ENCODE data around the gene NTSR1. TPM values are rescaled to one million over a fixed set of nuclear protein-coding genes. Genes with fewer than 3 reads are reported as not detected.

The NTSR1 gene
- total RNA-seq, 1 experiment from 2014 or later = 0.40 TPM

GRCh38 chr20:62736026-62736406 lies 27.4 kb downstream of the NTSR1 start:
- DNase-seq = no peak
- H3K36me3 ChIP-seq = no peaks in the 10 kb centered on the region

GRCh38 chr20:62736407-62737071 lies 27.9 kb downstream of the NTSR1 start:
- no peak overlapping the region for H3K4me3 ChIP-seq
- DNase-seq = no peak
- H3K27me3 ChIP-seq = no peaks in the 10 kb centered on the region
- H3K36me3 ChIP-seq = no peaks in the 10 kb centered on the region
- no peaks in the 10 kb centered on the region for H3K9me3 ChIP-seq

More at GRCh38 chr20:62736026-62736406, 27.4 kb downstream of the NTSR1 start:
- no peaks in the 10 kb centered on the region for H3K9me3 ChIP-seq
- H3K4me3 ChIP-seq = no peak overlapping the region
- H3K27me3 ChIP-seq = no peaks in the 10 kb centered on the region

GRCh38 chr20:62737271-62737811 lies 28.7 kb downstream of the NTSR1 start:
- no peaks in the 10 kb centered on the region for H3K9me3 ChIP-seq
- no peaks in the 10 kb centered on the region for H3K27me3 ChIP-seq
- no peak overlapping the region for H3K4me3 ChIP-seq
- no peak for DNase-seq
- no peaks in the 10 kb centered on the region for H3K36me3 ChIP-seq

GRCh38 chr20:62738025-62738881 lies 29.6 kb downstream of the NTSR1 start:
- Histone ChIP-seq H3K36me3 (no peaks in the 10 kb centered on the region), H3K4me3 (no peak overlapping the region), H3K27me3 (no peaks in the 10 kb centered on the region), H3K9me3 (no peaks in the 10 kb centered on the region)
- no peak for DNase-seq

GRCh38 chr20:62739067-62739466 lies 30.4 kb downstream of the NTSR1 start:
- no peaks in the 10 kb centered on the region for H3K27me3 ChIP-seq
- no peak for DNase-seq
- H3K9me3 ChIP-seq = no peaks in the 10 kb centered on the region
- H3K4me3 ChIP-seq = no peak overlapping the region
- no peaks in the 10 kb centered on the region for H3K36me3 ChIP-seq

GRCh38 chr20:62739581-62740285 lies 31.1 kb downstream of the NTSR1 start:
- peak overlapping the region; percentile 13 for H3K4me3 ChIP-seq
- no peaks in the 10 kb centered on the region for H3K36me3 ChIP-seq
- H3K9me3 ChIP-seq = no peaks in the 10 kb centered on the region
- peak; percentile 85 for DNase-seq
- H3K27me3 ChIP-seq = no peaks in the 10 kb centered on the region

GRCh38 chr20:62740286-62741141 lies 31.9 kb downstream of the NTSR1 start:
- Histone ChIP-seq H3K9me3 (no peaks in the 10 kb centered on the region), H3K36me3 (no peaks in the 10 kb centered on the region), H3K27me3 (no peaks in the 10 kb centered on the region), H3K4me3 (peak overlapping the region; percentile 13; the same call in 1 of the 2 replicates)
- DNase-seq = peak; percentile 92

- H3K36me3 ChIP-seq = no peaks in the 10 kb centered on the region
- H3K4me3 ChIP-seq = no peak overlapping the region
- peak; percentile 73 for DNase-seq
- no peaks in the 10 kb centered on the region for H3K9me3 ChIP-seq
- H3K27me3 ChIP-seq = no peaks in the 10 kb centered on the region
Observed at GRCh38 chr20:62741191-62741691, 32.6 kb downstream of the NTSR1 start.

- DNase-seq = no peak
- no peaks in the 10 kb centered on the region for H3K9me3 ChIP-seq
- H3K27me3 ChIP-seq = no peaks in the 10 kb centered on the region
- no peak overlapping the region for H3K4me3 ChIP-seq
- no peaks in the 10 kb centered on the region for H3K36me3 ChIP-seq
Observed at GRCh38 chr20:62741701-62742491, 33.3 kb downstream of the NTSR1 start.

GRCh38 chr20:62742550-62742949 lies 33.9 kb downstream of the NTSR1 start:
- no peak for DNase-seq
- H3K36me3 ChIP-seq = no peaks in the 10 kb centered on the region
- H3K4me3 ChIP-seq = no peak overlapping the region
- no peaks in the 10 kb centered on the region for H3K9me3 ChIP-seq
- H3K27me3 ChIP-seq = no peaks in the 10 kb centered on the region

- H3K27me3 ChIP-seq = no peaks in the 10 kb centered on the region
- DNase-seq = no peak
Observed at GRCh38 chr20:62742979-62743776, 34.5 kb downstream of the NTSR1 start.

GRCh38 chr20:62743777-62744317 lies 35.2 kb downstream of the NTSR1 start:
- no peak for DNase-seq
- H3K9me3 ChIP-seq = no peaks in the 10 kb centered on the region
- H3K36me3 ChIP-seq = no peaks in the 10 kb centered on the region
- no peaks in the 10 kb centered on the region for H3K27me3 ChIP-seq
- no peak overlapping the region for H3K4me3 ChIP-seq

More at GRCh38 chr20:62742979-62743776, 34.5 kb downstream of the NTSR1 start:
- Histone ChIP-seq H3K9me3 (no peaks in the 10 kb centered on the region), H3K4me3 (no peak overlapping the region), H3K36me3 (no peaks in the 10 kb centered on the region)

GRCh38 chr20:62744741-62745191 lies 36.1 kb downstream of the NTSR1 start:
- no peaks in the 10 kb centered on the region for H3K36me3 ChIP-seq
- H3K9me3 ChIP-seq = no peaks in the 10 kb centered on the region
- no peak for DNase-seq
- no peaks in the 10 kb centered on the region for H3K27me3 ChIP-seq
- H3K4me3 ChIP-seq = no peak overlapping the region

- Histone ChIP-seq H3K9me3 (no peaks in the 10 kb centered on the region), H3K27me3 (no peaks in the 10 kb centered on the region), H3K4me3 (no peak overlapping the region), H3K36me3 (no peaks in the 10 kb centered on the region)
- DNase-seq = no peak
Observed at GRCh38 chr20:62745279-62745951, 36.8 kb downstream of the NTSR1 start.
